NCI-H146 (cell line): ENCODE measurements around the gene LRAT.

Experiments used
- DNase-seq: peaks from one replicate; lab custom pipeline; 2025; lab: John Stamatoyannopoulos, UW

The LRAT gene

DNA sequence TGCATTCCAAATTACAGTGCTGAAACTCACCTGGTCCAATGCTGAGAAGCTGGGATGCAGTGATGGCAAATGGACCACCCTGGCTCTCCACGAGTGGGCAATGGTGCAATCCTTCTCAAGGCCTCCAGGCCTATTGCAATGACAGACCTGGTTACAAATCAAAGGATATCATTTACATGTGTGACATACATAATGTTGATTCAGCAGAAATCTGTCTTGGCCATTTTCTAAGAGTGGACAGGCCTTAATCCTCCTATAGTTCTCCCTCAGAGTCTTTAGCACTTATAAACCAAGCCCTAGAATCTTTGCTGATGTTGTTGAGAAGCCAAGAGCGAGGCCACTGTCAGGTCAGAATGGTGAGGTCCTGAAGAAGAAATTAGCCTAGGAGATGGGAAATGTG lies 17.1 kb downstream of the LRAT start:
- DNase-seq = no peak

DNA sequence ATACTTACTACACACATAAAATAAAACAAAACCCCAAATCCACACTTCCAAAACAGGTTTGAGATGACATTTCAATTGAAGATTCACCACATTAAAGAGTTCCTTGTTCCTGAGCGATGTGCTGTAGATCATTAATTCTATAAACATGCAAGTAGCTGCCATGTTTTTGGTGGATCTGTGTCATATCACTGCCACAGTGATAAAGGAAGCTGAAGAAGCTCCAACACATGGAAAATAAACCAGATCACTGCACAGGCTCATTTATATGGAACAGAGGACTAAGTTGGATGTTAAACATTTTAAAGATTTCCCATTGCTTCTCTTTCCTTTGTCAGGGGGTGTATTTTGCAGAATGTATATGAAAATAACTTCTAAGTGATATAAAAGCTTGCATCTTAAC lies 34.5 kb downstream of the LRAT start:
- no peak for DNase-seq

DNA sequence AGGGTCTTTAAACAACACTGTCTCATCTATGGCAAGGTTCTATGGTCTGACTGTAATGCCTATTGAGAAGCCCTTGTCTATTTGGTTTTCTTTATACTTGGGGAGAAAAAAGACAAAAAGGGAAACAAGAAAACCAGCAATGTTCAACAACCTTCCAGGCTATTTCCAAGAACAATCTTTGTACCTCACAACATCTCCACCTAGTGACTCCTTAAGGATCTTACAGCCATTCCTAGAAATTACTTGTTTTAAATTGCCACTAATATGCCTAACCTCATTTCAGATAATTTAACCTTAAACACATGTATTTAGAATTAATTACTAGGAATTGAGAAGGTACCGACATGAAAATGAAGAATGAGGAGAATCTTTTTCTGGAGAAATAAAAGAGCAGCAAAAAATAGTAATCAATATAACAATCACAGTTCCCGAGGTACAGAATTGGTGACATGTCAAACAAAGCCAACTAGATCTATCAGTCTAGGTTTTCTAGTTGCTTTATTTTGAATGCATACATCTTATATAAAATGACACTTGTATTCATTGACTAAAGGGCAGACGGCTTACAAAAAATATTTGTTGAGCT lies 35.7 kb downstream of the LRAT start:
- DNase-seq = no peak

GRCh38 chr4:154781126-154781982 lies 37.6 kb downstream of the LRAT start, which contains the start of gene RBM46:
TSS of gene RBM46 (plus strand) at chr4:154781272. CDS start at chr4:154796753, 15,481 bp downstream.
- DNase-seq = no peak

- no peak for DNase-seq
Measured at GRCh38 chr4:154781983-154782293, 38.1 kb downstream of the LRAT start.
